Colon (tissue), 2 donors: Measurements from ENCODE around the gene GCNT4.

Experiments used
- FAIRE-seq: peaks from 2 replicates; lab custom pipeline; 2012; peaks lifted over from hg19 to GRCh38; lab: Jason Lieb, UNC
- donor health status: control.
- donor health status: control.

Gene GCNT4

DNA sequence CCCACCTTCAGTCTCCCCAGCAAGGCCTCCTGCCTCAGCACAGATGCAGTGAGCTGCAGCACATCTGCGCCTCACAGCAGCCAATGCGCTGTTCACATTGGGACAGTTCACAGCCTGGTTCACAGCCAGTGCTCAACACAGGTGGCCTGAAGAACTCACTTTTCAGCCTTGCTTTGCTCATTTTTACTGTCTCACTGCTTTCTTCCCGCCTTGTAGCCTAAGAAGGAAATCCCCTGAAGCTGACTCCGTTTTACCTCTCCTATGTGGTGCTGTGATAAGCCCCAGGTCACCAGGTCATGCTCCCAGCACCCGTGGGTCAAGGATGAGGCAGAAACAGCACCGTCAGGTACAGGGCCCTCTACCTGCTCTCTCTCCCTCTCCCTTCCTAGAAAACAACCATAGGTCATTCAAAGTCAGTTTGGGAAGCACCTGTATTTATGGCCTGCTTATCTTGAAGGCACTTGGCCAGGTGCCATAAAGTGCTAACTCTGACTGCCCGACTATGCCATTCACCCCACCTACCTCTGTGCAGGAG, 1.1 kb downstream of the GCNT4 start:
- FAIRE-seq: no peak

DNA sequence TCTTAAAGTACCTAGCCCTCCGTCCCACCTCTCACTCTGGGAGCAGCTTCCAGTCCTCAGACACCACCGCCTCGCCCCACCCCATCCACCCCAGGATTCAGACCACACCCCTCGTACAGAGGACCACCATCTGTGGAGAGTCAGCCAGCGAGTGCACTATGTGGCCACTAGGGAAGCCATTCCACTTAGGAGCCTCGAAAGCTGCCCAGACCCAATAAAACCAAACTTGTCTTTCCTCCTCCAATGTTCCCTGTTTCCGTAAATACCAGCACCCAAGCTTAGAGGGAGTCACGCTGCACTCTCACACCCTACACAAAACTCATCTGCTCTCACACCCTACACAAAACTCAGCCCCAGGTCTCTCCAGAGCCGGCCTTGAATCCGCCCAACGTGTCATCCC, 1.9 kb downstream of the GCNT4 start:
- no peak for FAIRE-seq

DNA sequence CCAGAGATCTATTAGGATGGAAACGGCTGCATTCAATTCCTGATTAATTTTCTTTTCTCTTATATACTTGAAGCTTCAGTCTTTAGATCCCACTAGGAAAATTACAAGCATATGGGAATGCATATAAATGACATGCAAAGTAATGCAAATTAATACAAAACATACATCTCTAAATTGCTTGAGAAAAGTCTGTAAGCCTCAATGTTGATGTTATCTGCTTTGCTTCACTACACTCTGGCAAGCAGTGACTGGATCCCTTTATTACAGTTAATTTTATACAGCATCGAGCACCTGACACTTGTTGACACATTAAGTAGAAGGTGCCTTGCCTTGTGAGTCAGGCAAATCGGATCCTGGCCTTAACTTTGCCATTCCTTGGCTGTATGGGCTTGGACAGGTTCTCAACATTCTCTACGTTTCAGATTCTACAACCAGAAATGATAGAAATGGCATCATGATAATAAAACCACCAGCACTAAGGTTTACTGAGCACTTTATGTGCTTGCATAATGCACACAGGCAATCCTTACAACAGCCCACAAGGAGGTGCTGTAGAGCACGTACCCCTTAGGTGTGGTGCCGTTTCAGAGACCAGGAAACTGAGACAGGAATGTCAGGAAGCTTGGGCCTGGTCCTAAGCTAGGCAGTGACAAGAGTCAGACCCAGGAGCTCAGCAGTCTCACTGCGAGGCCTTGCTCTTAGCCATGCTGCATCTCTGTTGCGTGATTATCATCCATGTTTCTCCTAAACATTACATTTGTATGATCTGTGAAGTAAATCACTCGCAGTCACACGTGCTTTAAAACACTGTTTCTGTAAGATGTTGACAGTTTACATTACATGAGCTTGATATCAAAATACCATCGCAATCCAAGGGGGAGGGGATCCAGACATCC, 2.7 kb downstream of the GCNT4 start:
- no peak for FAIRE-seq

DNA sequence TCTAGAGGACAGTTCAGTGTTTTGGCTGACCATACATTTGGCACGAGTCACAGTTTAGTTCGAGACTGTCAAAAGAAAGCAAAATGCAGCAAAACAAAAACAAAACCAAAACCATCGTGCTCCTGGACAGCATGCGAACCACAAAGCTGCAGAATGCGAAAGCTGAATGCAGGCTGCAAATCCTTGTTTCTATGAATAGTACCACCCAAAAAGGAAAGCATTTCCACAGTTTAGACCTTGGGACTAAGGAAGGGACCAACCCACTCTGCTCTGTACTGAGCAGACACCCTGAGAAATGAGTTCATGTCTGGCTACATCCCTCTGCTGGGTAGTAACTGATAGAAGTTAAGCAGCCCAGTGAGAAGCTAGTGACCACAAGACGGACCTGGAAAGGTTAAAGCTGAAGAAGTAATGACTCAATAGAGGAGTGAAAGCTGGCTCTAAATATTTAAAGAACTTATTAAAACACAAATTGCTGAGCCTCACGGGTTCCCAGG, 3.9 kb downstream of the GCNT4 start:
- FAIRE-seq: no peak

DNA sequence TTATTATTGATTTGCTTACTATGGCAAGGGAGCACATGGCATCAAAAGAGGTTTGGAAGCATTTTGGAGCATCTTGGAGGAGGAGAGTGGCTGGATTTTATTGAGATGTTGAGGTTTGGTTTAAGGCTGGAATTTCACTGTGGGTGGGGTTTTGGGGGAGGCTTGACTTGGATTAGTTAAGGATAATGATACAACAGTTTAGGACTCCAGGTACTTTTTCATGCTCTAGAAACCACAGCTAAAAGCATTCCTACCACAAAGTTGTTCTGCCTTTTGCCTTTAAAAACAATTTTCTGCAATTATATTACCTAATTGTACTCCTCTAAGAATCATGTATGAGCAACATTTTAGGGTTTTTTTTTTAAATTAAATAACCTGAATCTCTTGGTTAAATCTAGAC, 5.0 kb downstream of the GCNT4 start:
- FAIRE-seq: no peak

DNA sequence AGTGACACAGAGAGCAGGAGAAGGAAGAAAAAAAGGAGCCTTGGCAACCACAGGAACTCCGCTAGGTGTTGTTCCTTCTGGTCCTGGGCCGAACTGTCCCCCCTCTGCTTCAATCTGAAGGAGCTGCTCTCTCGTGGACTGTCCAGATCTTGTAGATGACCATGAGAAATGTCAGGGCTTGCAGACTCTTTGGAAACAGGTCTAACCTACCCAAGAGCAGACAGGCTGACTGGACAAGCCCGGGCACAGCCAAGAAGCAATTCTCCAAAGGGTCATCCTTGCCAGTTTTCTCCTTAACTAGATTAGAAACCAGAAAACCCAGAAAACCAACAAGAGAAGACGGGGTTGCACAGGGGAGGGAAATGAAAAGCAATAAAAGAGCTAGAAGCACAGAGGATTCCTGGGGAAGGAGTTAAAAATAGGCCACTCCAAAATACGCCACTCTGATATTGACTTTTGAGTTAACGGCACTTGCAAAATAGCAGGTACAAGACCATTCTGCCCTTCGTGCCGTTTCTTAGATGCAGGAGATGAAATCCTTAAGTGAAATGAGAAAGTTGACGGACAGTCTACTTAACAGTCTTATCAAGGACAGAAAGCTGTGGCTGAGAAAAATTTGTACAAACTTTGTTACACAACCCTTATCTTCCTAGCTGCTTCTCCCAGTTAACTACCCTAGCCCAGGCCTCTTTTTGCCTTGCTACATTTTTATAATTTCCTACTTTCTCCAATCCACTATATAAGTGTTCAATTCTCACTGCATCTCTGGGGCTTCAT, 5.8 kb downstream of the GCNT4 start:
- FAIRE-seq: no peak

DNA sequence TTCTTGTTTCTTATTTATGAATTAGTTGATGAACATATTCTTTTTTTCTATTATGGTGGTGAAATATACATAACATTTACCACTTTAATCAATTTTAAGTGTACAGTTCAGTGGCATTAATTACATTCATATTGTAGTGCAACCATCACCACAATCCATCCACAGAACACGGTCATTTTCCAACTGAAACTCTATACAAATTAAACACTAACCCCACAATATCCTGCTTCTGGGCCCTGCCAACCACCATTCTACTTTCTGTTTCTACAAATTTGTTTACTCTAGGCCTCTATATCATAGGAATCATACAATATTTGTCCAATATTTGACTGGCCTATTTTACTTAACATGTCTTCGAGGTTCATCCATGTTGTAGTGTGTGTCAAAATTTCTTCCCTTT, 7.3 kb downstream of the GCNT4 start:
- FAIRE-seq: no peak

DNA sequence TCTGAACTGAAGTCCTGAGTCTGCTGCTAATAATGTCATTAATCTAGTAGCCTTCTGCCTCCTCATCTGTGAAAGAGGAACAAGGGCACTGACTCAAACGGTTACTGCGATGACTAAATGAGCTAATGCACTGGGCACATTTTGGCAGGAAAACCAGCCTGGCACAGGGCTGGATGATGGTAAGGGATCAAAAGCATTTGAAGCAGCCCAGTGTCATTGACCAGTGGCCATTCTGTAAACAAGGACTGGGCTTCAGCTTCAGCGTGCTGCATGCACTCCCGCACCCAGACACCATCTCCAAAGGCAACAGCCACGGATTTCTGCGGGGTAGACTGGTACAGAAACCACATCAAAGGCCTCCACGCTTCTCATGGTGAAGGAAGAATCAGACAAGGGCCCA, 8.0 kb downstream of the GCNT4 start:
- FAIRE-seq: no peak

DNA sequence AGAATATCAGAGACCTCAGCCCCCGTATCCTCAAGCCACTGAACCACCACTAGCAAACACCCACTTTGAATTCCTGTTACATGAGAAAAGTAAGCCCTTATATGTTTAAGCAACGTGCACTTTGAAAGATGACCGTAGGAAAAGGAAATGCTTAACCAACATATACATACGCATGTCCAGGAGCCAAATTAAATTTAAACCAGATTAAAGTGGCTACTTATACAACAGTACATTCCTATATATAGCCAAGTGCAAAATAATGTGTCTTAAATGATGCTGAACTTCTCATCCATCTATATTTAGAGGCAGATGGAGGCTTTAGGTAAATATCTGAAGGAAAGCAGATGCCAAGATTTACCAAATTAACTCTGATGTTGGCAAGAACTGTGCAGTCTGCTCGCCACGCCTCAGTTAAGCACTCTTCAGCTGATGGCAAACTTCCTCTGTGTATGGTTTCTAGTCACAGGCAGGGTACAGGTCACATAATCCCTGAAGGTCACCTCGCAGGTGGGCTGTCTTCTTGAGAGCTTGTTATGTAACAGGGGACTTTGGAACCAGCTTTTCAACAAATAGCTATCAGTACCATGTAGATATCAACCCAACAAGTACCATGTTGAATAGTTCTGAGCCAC, 8.6 kb downstream of the GCNT4 start:
- FAIRE-seq: no peak

DNA sequence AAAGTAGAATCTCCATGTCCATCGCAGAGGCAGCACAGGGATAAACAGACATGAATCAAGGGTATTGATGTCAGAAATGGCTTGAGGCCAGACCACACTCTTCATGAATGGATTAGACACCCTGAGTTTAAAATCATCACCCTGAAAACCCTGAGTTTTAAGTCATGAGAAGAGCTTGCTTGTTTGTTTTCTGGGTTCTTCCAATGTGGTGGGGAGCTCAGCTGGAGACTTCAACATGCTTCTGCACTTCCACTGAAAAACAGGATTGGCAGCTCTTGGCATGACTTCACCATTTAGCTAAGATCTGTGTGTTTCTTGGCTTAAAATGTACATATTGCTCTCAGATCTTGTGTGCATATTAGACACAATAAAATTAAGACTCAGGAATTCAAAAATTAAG, 9.8 kb downstream of the GCNT4 start:
- FAIRE-seq: no peak

DNA sequence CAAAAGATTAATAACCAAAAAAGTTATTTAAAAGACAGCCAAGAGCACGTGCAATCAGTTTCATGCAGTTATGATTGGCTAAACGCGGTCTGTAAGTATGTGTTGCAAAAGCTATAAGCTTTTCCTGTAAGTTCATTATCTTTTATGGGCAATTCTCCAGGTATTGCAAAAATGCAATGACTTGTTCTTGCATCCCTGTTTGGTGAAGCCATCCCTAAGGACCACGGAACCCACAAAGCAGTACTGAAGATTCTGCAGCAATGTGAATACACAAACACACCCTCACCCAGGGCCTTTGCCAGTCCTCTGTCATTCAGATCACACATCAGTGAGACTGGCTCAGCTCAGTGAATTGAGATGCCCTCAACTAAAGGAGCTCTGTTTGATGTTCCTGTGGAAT, 11.4 kb downstream of the GCNT4 start:
- no peak for FAIRE-seq

DNA sequence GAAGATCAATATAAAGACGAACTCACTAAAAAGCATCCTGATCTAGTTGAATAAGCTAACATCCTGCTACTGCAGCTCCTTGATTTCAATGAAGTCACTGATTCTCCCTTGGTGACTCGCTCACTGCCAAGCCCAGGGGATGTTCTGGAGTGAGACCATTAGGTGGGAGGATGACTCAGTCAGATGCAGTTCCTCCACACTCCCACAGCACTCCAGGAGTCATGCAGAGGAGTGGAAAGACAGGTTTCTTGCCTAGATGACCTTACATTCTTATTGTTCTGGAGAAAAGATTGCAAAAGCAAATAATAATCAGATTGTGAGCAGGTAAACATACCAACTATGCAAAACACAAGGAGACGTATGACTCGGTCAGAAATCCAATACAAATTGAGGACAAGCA, 15.3 kb downstream of the GCNT4 start:
- no peak for FAIRE-seq

DNA sequence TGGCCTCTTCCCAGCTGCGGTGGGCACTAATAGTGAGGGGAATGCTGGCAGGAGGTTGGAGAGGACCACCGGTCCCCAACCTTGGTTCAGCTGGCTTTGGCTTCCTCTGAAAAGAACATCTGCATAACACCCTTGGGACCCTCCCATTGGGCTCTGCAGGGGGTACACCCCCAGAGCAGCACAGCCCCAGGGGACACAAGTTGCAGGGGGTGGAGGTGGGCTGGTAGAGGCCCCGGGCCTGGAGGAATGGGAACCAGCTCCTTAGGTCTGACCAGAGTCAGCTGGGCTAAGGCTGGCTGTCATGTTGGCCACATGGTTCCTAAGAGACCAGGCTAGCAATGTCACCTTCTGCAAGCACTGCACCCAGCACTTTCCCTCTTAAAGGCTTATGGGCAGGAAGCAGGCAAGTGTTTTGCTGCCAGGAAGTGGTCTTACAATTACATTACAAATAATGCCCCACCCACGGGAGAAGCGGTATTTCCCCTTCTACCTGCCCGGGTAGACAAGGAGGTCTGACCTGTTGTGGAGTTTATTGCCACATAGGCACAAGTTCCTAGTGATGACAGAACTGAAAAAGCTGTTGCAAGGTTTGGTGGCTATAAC, 18.1 kb downstream of the GCNT4 start:
- FAIRE-seq: no peak

DNA sequence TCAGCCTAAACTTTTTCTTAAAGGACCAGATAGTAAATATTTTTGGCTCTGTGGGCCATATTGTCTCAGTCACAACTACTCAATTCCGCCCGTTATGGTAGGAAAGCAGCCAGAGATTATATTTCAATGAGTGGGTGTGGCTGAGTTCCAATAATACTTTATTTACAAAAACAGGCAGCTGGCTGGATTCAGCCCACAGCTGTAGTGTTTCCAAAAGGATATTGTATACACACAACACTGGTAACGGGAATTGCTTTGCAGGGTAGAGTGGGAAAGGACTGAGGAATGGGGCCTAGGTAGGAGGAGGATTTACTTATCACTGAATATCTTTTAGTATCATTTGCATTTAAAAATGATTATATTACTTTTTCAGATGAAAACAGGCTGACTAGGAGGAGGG, 21.0 kb downstream of the GCNT4 start:
- no peak for FAIRE-seq

DNA sequence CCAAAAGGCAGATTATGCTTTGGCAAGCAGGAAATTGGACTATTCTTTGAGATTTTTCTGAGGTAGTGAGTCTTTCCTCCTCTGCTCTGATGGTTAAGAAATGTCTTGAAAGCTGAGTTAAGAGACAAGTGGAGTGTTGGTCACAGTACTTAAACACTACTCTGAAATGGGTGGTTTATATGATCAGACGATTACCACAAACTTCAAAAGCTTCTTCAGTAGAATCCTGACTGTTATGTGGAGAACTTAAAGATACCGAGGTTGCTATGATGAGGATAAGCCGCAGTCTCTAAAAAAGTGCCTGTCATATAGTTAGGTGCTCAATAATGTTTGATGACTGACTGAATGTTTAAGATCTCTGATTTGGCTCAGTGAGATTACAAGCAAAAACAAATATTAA, 24.3 kb downstream of the GCNT4 start:
- no peak for FAIRE-seq

DNA sequence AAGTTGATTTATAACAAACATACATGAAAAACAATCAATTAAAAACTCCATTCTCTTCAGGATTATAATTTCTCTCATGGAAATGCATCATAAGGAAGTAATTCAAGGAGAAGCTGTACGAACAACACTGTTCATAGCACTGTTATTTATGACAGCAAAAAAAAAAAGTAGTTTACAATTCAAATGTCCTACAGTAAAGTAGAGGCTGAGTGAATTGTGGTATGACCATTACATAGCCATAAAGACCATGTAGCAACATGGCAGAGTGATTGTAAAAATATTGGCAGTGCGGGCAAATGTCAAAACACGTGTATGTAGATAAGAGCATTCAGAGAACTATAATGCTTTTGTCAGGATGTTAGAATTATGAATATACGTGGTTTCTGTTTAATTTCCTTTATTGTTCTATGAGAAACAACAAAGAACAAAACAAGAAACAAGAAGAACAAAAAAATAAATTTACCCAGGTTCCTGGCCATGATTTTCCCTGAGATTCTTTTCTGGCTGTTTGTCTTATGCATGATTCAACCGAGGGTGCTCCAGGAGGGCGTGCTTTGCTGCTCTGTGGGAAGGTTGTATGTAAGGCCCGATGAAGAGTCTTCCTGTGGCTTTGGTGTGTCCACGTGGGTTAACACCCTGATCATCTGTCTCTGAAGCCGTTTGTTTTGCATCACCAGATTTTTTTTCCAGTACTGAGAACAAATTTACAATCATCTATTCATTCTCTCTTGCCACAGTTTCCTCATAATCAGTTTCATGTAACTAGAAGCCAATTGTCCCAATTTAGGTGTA, 28.8 kb downstream of the GCNT4 start:
- FAIRE-seq: peak; percentile 43

DNA sequence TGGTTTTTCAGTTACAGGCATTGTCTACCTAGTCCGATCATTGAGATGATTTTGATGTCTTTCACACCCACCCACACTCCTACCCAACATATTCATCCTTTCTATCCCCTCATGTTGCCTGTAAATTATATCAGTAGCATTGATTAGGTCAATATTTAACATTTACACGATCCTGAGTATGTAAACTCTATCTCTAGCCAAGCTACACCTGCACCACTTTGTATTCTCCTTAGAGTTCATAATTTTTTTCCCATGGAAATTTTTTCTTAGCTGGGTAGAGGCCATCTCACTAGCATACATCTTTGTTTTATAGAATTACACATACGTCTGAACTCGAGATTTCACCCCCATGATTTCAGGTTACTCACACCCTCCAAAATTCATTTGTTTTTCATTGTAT, 30.6 kb downstream of the GCNT4 start:
- FAIRE-seq: no peak

DNA sequence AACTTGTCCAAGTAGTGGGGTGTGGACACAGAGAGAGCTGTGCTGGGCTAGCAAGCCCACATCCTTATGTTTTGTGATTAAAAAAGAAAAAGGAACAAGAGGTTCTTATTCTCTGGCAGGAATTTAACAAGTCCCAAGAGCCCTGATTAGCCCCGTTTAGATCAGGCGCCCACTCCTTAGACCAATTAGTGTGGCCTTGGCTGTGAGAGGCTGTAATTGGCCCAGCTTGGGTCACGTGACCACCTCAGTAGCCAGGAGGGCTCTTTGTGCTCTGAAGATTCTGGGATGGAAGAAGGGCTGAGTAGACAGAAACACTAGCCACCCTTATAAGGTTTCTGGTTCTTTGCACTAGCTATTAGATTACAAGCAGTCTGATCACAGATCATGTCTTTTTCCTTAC, 31.1 kb downstream of the GCNT4 start:
- FAIRE-seq: no peak

DNA sequence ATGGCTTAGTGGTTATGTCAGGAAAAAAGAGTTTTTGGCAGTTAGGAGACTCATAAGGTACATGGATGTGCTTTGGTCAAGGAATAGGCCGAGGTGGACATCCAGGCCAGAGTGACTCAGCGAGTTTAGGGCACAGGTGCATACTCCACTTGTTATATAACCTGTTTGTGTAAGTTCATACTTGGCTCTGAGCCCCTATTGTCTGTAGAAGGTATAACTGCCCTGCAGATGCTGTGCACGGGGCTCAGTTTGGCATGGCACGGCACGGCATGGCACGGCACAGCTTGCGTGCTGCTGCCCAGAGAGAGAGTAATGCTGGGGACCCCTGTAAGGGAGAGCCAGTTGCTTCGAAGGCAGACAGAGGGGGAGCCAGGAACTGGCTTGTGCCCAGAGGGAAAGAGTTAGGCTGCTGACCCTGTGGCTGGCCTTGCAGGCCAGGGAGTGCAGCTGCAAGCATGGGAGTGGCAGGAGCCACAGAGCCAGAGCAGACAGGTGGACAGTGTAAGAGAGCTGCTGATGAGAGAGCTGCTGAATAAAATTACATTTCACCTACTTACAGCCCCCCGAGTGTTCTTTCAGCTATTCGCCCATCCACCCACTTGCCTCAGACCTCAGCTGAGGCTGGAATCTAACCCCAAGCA, 32.2 kb downstream of the GCNT4 start:
- no peak for FAIRE-seq

DNA sequence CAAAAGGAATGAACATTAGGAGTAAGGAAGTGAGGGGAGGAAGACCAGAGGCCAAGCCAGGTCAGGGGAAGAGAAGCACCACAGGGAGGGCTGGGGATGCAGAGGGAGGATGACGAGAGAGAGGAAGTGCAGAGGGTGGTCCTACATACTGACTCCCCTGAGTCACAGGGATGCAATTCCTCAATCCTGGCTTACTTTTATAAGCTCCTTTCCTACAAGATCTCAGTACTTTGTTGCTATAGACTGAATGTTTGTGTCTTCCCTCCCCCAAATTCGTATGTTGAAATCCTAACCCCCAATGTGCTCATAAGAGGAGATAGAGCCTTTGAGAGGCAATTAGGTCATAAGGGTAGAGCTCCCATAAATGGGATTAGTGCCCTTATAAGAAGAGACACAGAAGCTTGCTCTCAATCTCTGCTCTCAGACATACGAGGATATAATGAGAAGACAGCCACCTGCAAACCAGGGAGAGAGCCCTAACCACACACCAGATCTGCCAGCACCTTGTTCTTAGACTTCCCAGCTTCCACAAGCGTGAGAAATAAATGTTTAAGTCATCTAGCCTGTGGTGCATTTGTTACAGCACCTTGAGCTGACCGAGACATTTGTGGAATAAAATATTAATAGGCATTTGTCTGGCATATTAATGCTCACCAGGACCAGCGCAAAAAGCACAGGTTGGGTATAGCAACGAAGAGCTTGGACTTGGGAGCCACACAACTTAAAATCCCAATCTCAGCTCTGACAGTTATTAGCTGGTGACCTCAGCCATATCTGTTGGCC, 33.4 kb downstream of the GCNT4 start:
- FAIRE-seq: no peak
